ENCODE measurements around the gene RIC8B.
A peak's percentile ranks its signal among the peaks of the same experiment; 100 is the strongest.

The RIC8B gene

GRCh38 chr12:106758349-106759110 lies 16.0 kb upstream of the RIC8B start:
- DNase-seq, result no peak

- DNase-seq, result no peak
Measured at GRCh38 chr12:106759526-106760183, 14.8 kb upstream of the RIC8B start.

GRCh38 chr12:106760184-106760531 lies 14.3 kb upstream of the RIC8B start:
- DNase-seq, result peak; percentile 43

- no peak for DNase-seq
Measured at GRCh38 chr12:106764220-106764619, 10.3 kb upstream of the RIC8B start.

- DNase-seq, result peak; percentile 27
Measured at GRCh38 chr12:106764738-106765137, 9.7 kb upstream of the RIC8B start.

- peak; percentile 44 for DNase-seq
Measured at GRCh38 chr12:106766393-106766826, 8.1 kb upstream of the RIC8B start.

GRCh38 chr12:106767206-106767605 lies 7.3 kb upstream of the RIC8B start:
- no peak for DNase-seq

- DNase-seq, result peak; percentile 32
Measured at GRCh38 chr12:106767954-106768822, 6.3 kb upstream of the RIC8B start.

GRCh38 chr12:106769078-106769477 lies 5.4 kb upstream of the RIC8B start:
- peak; percentile 25 for DNase-seq

- no peak for DNase-seq
Measured at GRCh38 chr12:106769546-106769945, 4.9 kb upstream of the RIC8B start.

- DNase-seq, result no peak
Measured at GRCh38 chr12:106771425-106771824, 3.1 kb upstream of the RIC8B start.

GRCh38 chr12:106773286-106774004 lies 1.0 kb upstream of the RIC8B start:
- no peak for DNase-seq

- no peak for DNase-seq
Measured at GRCh38 chr12:106774808-106775524, 484 bp downstream of the RIC8B start.

GRCh38 chr12:106776897-106777296 lies 2.4 kb downstream of the RIC8B start:
- DNase-seq, result no peak

GRCh38 chr12:106780010-106780631 lies 5.6 kb downstream of the RIC8B start:
- no peak for DNase-seq

- DNase-seq, result no peak
Measured at GRCh38 chr12:106782619-106783018, 8.1 kb downstream of the RIC8B start.

- no peak for DNase-seq
Measured at GRCh38 chr12:106783515-106783914, 9.0 kb downstream of the RIC8B start.

GRCh38 chr12:106790020-106790419 lies 15.5 kb downstream of the RIC8B start:
- no peak for DNase-seq

- no peak for DNase-seq
Measured at GRCh38 chr12:106791531-106791930, 17.0 kb downstream of the RIC8B start.

- DNase-seq, result no peak
Measured at GRCh38 chr12:106794369-106794768, 19.9 kb downstream of the RIC8B start.

- no peak for DNase-seq
Measured at GRCh38 chr12:106801167-106801708, 26.8 kb downstream of the RIC8B start.
